IPS DF 6.9 (cell line): ENCODE results near the gene VAV3.

Source experiments
- DNase-seq: peaks from one replicate; pipeline ENCODE4 v3.0.0-alpha.2; 2013; ENCODE audit warnings: low read depth, low spot score
- H3K27ac ChIP-seq: one replicate; pipeline ENCODE4 v1.5.1; 2013; ENCODE audit warnings: low read length, control low read depth
- H3K27me3 ChIP-seq: 2 replicates; pipeline ENCODE4 v1.6.1; 2013; ENCODE audit warnings: mild to moderate bottlenecking, low read length; ENCODE audit not compliant: control insufficient read depth, insufficient read depth
- H3K36me3 ChIP-seq: 2 replicates; pipeline ENCODE4 v1.6.1; 2013; ENCODE audit warnings: low read length; ENCODE audit not compliant: control insufficient read depth, insufficient read depth
- H3K4me1 ChIP-seq: 2 replicates; pipeline ENCODE4 v1.6.1; 2013; ENCODE audit warnings: low read length; ENCODE audit not compliant: control insufficient read depth, insufficient read depth
- H3K4me3 ChIP-seq: 2 replicates; pipeline ENCODE4 v1.5.1; 2013; ENCODE audit warnings: mild to moderate bottlenecking, low read length
- H3K9me3 ChIP-seq: 2 replicates; pipeline ENCODE4 v1.6.1; 2013; ENCODE audit warnings: low read length, inconsistent platforms; ENCODE audit not compliant: control insufficient read depth, insufficient read depth
- WGBS: extraction: QIAGEN DNeasy Blood & Tissue Kit; methylation state at CpG from one replicate; pipeline ENCODE4 v1.1.7; 2013; ENCODE audit warnings: mixed read lengths, missing lambda C conversion rate; ENCODE audit not compliant: insufficient read length, insufficient coverage; 5-methylcytosine and 5-hydroxymethylcytosine counted together

The VAV3 gene

GRCh38 chr1:107633596-107633995, 331.4 kb downstream of the VAV3 start:
- no CpG with 5 or more reads among the region's 5 CpGs for whole genome bisulfite sequencing
- Histone ChIP-seq H3K27me3 (no peaks in the 10 kb centered on the region), H3K9me3 (no peaks in the 10 kb centered on the region), H3K36me3 (no peaks in the 10 kb centered on the region), H3K4me1 (no peaks in the 10 kb centered on the region), H3K4me3 (no peak overlapping the region), H3K27ac (no peak overlapping the region)
- no peak for DNase-seq

DNA sequence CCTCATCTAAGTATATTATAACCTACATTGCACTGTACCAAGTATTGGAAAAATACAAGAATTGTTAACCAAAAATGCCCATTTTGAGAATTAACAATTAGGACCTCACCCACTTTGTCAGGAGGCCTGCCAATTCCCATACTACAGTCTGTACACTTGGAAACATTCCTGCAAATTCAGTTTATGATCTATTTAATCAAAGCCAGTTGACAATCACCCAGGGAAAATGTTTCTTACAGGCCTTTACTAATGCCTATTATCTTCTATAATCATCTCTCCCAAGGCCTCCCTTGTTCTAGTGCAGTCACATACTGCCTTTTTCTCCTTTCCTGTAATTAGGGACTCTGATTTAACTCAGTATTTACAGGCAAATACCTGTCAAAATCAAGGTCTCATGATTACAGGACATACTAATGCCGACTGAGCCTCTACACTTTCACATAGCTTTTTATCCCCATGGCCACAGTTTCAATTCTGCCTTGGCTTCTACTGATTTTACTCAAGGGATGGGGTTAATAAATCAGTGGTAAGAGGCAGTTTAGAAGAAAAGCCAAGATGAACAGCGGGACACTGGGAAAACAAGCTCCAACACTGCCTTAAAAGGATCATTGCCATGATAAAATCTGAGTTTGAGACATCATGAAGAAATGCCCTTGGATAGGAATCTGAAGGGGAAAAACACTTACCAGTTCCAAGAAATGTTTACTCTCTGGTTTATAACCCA, 338.7 kb downstream of the VAV3 start:
- H3K9me3 ChIP-seq, result no peaks in the 10 kb centered on the region
- H3K27ac ChIP-seq, result no peak overlapping the region
- no CpG with 5 or more reads among the region's 2 CpGs for whole genome bisulfite sequencing
- H3K27me3 ChIP-seq, result no peaks in the 10 kb centered on the region
- H3K36me3 ChIP-seq, result no peaks in the 10 kb centered on the region
- no peak overlapping the region for H3K4me3 ChIP-seq
- H3K4me1 ChIP-seq, result no peaks in the 10 kb centered on the region
- DNase-seq, result no peak

DNA sequence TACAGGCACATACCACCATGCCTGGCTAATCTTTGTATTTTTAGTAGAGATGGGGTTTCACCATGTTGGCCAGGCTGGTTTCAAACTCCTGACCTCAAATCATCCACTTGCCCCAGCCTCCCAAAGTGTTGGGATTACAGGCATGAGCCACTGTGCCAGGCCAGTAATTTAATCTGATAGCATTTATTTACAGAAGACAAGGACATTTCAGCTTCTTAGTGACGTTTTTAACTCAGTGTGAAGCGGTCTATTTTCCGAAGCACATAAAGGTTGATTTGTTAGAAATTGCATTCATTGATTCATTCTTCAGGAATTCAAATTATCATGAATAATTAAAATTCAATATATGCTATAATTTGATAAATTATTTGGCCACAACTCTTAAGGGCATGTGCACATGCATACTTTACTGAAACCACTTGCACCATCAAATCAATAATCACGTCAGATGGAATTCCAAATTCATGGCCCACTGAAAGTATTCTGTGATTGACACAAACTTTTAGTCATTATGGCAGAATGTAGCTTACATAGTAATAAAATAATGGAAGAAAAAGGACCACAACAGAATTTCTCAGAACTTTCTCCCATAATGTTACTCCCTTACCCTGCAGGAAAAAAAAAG, 339.5 kb downstream of the VAV3 start:
- H3K4me1 ChIP-seq, result no peaks in the 10 kb centered on the region
- H3K4me3 ChIP-seq, result no peak overlapping the region
- no peaks in the 10 kb centered on the region for H3K9me3 ChIP-seq
- no peaks in the 10 kb centered on the region for H3K36me3 ChIP-seq
- H3K27ac ChIP-seq, result no peak overlapping the region
- DNase-seq, result no peak
- no CpG with 5 or more reads among the region's 4 CpGs for WGBS
- no peaks in the 10 kb centered on the region for H3K27me3 ChIP-seq

DNA sequence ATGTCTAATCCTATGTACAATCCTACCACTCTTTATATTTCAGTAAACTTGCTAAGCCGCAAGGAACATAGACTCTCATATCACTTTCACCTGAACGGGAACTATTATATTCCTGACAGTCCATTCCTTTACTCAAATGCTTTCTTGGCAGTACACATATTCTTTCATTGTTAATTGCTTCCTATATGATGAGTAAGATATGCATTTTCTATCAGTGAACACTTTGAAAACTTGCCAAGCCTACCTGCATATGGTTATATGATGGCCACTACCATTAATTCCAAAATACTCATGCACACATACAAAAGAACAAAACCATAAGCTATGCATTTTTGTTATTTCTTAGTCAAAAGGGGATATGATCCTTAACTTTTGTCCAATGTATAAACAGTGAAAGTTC, 341.5 kb downstream of the VAV3 start:
- Histone ChIP-seq H3K27ac (no peak overlapping the region), H3K4me3 (no peak overlapping the region), H3K27me3 (no peaks in the 10 kb centered on the region), H3K36me3 (no peaks in the 10 kb centered on the region), H3K9me3 (no peaks in the 10 kb centered on the region), H3K4me1 (no peaks in the 10 kb centered on the region)
- no peak for DNase-seq
- WGBS, result no CpG with 5 or more reads among the region's 2 CpGs

DNA sequence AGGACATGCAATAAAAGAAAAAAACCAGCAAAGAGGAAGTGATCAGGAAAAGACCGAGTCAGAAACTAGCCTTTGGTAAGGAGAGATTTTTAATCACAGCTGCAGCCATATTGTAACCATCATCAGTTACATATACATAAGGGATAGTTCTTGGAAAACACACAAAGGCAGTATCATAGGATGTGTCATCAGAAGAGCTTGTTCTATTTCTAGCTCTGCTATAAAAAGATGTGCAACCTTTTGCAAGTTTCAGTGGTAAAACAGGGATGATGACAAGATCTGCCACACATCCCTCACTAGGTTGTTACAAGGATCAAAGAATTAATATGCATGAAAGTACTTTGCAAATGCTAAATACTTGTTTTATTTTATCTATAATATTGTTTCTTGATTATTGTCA, 342.0 kb downstream of the VAV3 start:
- Histone ChIP-seq H3K9me3 (no peaks in the 10 kb centered on the region), H3K27me3 (no peaks in the 10 kb centered on the region), H3K36me3 (no peaks in the 10 kb centered on the region), H3K4me1 (no peaks in the 10 kb centered on the region), H3K4me3 (no peak overlapping the region), H3K27ac (no peak overlapping the region)
- WGBS, result no CpG with 5 or more reads among the region's 1 CpG
- DNase-seq, result no peak

DNA sequence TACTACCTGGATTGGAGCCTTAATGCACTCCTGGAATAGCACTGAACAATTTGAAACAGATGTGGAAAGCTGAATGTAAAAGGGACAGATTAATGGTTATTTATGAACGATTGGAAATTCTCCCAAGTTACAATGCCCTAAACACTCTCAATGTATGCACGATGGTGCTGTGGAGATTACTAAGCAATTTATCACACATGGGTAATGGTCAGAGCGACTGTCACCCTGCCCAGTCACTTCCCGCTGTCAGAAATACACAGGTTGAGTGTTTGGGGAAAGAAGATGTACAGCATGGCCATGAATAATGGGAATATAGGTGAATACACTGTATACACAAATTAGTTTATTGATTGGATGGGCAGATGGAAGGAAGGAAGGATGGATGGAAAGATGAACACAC, 342.4 kb downstream of the VAV3 start:
- no peak overlapping the region for H3K4me3 ChIP-seq
- H3K27ac ChIP-seq, result no peak overlapping the region
- H3K36me3 ChIP-seq, result no peaks in the 10 kb centered on the region
- no peaks in the 10 kb centered on the region for H3K27me3 ChIP-seq
- no peaks in the 10 kb centered on the region for H3K9me3 ChIP-seq
- DNase-seq, result no peak
- no CpG with 5 or more reads among the region's 4 CpGs for WGBS
- no peaks in the 10 kb centered on the region for H3K4me1 ChIP-seq

GRCh38 chr1:107620753-107621152, 344.2 kb downstream of the VAV3 start:
- H3K4me3 ChIP-seq, result no peak overlapping the region
- DNase-seq, result no peak
- no peaks in the 10 kb centered on the region for H3K27me3 ChIP-seq
- H3K27ac ChIP-seq, result no peak overlapping the region
- no peaks in the 10 kb centered on the region for H3K36me3 ChIP-seq
- no CpG with 5 or more reads among the region's 1 CpG for WGBS
- H3K4me1 ChIP-seq, result no peaks in the 10 kb centered on the region
- no peaks in the 10 kb centered on the region for H3K9me3 ChIP-seq

- Histone ChIP-seq H3K4me1 (no peaks in the 10 kb centered on the region), H3K27me3 (no peaks in the 10 kb centered on the region), H3K27ac (no peak overlapping the region), H3K9me3 (no peaks in the 10 kb centered on the region), H3K36me3 (no peaks in the 10 kb centered on the region), H3K4me3 (no peak overlapping the region)
- no peak for DNase-seq
These were observed 346.4 kb downstream of the VAV3 start for GRCh38 chr1:107618539-107618938.

DNA sequence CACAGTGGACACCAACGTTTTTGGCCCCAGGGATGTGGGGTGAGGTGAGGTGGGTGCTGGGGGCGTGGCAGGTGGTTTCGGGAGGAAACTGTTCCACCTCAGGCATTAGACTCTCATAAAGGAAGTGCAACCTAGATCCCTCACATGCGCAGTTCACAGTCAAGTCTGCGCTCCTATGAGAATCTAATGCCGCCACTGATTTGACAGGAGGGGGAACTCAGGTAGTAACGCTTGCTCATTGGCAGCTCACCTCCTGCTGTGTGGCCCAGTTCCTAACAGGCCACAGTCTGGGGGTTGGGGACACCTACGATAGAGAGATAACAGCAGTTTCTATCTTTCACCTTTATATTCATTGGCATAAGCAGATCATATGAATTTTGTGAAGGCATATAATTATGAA, 347.1 kb downstream of the VAV3 start:
- no peaks in the 10 kb centered on the region for H3K4me1 ChIP-seq
- no peak overlapping the region for H3K4me3 ChIP-seq
- no CpG with 5 or more reads among the region's 8 CpGs for WGBS
- H3K9me3 ChIP-seq, result no peaks in the 10 kb centered on the region
- no peak for DNase-seq
- H3K27me3 ChIP-seq, result no peaks in the 10 kb centered on the region
- no peak overlapping the region for H3K27ac ChIP-seq
- no peaks in the 10 kb centered on the region for H3K36me3 ChIP-seq

DNA sequence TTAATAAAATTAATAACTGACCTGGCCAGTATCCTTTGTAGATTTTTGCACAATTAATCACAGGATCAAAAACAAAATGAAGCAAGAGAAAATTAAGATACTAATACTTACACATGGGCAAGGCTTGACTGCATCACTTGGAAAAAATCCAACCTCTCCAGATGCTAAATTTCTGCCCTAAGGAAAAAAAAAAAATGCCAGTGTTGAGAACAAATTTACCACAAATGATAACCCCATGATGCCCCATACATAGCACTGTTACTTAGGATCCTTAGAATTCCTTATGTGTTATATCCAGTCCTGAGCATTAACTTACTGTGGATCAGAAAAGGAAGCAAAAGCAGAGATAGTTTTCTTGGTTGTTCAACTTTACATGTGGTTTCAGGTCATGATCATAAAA, 347.5 kb downstream of the VAV3 start:
- Histone ChIP-seq H3K27me3 (no peaks in the 10 kb centered on the region), H3K4me3 (no peak overlapping the region), H3K36me3 (no peaks in the 10 kb centered on the region), H3K9me3 (no peaks in the 10 kb centered on the region), H3K27ac (no peak overlapping the region), H3K4me1 (no peaks in the 10 kb centered on the region)
- no peak for DNase-seq

DNA sequence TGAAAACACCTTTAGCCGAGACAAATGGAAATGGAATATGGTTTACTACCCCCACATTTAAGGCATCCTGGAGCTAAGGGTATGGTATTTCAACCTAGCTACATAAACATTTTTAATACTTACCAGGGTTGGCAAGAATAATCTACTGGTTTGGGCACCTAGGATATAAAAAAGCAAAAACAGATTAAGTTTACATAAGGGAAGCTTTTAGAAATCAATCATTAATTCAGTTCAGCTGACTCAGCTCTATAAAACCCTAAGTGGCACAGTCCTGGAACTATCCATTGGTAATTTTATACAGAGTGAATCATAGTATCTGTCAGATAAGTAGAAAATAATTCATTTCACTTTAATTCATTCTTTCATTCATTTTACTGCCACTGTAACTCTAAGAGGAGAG, 355.2 kb downstream of the VAV3 start:
- no peak for DNase-seq

More for the DNA sequence above, 355.2 kb downstream of the VAV3 start:
- no peaks in the 10 kb centered on the region for H3K4me1 ChIP-seq
- H3K36me3 ChIP-seq, result no peaks in the 10 kb centered on the region
- no peak overlapping the region for H3K4me3 ChIP-seq
- H3K9me3 ChIP-seq, result no peaks in the 10 kb centered on the region
- H3K27me3 ChIP-seq, result no peaks in the 10 kb centered on the region
- no peak overlapping the region for H3K27ac ChIP-seq
- no CpG with 5 or more reads among the region's 1 CpG for WGBS
